ENCODE data around the gene MYOCOS.
A peak's percentile ranks its signal among the peaks of the same experiment; 100 is the strongest.
"Not testable (repeated sequence)": the region's sequence is repeated elsewhere in the genome, so short reads cannot be mapped to it uniquely, and the experiment has no call there.

The MYOCOS gene

DNA sequence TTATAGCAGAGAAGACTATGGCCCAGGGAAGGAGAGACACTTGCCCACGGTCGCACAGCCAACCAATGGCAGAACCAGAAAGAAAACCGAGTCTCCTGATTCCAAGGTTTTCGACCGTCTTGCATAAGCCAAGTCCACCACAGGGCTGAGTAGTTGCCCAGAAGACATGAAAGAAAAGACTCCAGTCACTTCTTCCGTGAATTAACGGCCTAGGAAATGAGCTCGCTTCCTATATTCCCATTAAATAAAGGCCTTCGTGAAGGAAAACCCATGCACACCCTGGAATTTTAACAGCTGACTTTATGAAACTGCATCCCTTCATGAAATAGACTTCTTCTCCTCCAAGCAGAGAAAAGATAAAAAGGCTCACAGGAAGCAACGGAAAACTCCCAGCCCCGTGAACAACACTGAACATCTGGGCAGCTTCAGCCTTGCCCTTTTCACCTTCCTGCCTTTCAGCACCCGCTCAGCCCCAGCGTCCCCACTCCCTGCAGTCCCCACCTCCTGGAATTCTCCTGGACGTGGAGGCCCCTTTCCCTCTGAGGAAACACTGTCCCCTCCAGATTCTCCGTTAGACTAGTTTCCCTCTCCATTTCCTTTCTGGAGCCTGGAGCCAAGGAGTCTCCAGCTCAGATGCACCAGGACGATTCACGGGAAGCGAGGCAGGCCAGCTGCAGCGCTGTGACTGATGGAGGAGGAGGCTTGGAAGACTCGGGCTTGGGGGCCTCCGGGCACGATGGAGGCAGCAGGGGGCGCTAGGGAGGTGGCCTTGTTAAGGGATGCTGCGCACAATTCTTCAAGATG, 33.1 kb downstream of the MYOCOS start:
- no peaks in the 10 kb centered on the region for H3K9me3 ChIP-seq (ENCODE audit: control insufficient read depth, low read length)
- H3K27ac ChIP-seq (ENCODE audit: insufficient read depth, low read length, poor library complexity, severe bottlenecking) = no peak overlapping the region
- H3K4me1 ChIP-seq (ENCODE audit: control insufficient read depth, insufficient read depth, low read length, poor library complexity, severe bottlenecking) = peaks cover 5% of the 10 kb centered on the region
- no peak overlapping the region for H3K4me3 ChIP-seq (ENCODE audit: insufficient read depth, low read depth, low read length, poor library complexity, severe bottlenecking)
- peak; percentile 9 to 47 (median 11) for DNase-seq
- H3K27me3 ChIP-seq (replicated peaks; ENCODE audit: control insufficient read depth, insufficient read depth, low read length, poor library complexity, severe bottlenecking) = no peaks in the 10 kb centered on the region
- H3K36me3 ChIP-seq (ENCODE audit: control insufficient read depth, insufficient read depth, low read length) = no peaks in the 10 kb centered on the region

DNA sequence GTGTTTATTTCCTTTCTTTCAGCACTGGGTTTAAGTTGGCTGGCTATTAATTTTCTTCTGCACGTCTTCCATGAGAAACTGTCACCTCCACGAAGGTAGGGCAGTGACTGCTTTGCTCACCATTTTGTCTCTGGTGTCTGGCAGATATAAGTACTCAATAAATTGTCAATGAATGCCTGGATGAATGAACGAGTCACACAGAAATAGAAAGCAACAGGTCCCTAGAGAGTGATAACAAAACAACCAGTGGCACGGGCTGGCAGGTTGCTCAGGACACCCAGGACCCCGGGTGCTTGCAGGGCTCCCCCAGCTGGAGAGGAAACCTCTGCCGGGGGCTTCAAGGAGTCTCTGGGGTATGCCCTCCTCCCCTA, 33.7 kb downstream of the MYOCOS start:
- H3K36me3 ChIP-seq (ENCODE audit: control insufficient read depth, insufficient read depth, low read length) = no peaks in the 10 kb centered on the region
- H3K27me3 ChIP-seq (replicated peaks; ENCODE audit: control insufficient read depth, insufficient read depth, low read length, poor library complexity, severe bottlenecking) = no peaks in the 10 kb centered on the region
- DNase-seq = no peak
- no peak overlapping the region for H3K27ac ChIP-seq (ENCODE audit: insufficient read depth, low read length, poor library complexity, severe bottlenecking)
- no peaks in the 10 kb centered on the region for H3K9me3 ChIP-seq (ENCODE audit: control insufficient read depth, low read length)
- peaks cover 5% of the 10 kb centered on the region for H3K4me1 ChIP-seq (ENCODE audit: control insufficient read depth, insufficient read depth, low read length, poor library complexity, severe bottlenecking)
- no peak overlapping the region for H3K4me3 ChIP-seq (ENCODE audit: insufficient read depth, low read depth, low read length, poor library complexity, severe bottlenecking)

DNA sequence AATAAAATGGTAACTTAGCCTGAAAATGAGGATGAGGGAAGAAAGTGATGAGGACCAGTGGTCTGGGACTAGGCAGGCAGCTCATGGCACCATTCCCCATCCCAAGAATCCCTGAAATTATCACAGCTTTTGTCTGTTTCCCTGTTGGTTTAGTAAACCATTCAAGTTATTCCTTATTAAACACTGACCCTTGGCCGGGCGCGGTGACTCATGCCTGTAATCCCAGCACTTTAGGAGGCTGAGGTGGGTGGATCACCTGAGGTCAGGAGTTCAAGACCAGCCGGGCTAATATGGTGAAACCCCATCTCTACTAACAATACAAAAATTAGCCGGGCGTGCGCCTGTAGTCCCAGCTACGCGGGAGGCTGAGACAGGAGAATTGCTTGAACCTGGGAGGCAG, 34.2 kb downstream of the MYOCOS start:
- DNase-seq; H3K27me3 ChIP-seq (replicated peaks; ENCODE audit: control insufficient read depth, insufficient read depth, low read length, poor library complexity, severe bottlenecking); H3K9me3 ChIP-seq (ENCODE audit: control insufficient read depth, low read length); H3K27ac ChIP-seq (ENCODE audit: insufficient read depth, low read length, poor library complexity, severe bottlenecking); H3K4me3 ChIP-seq (ENCODE audit: insufficient read depth, low read depth, low read length, poor library complexity, severe bottlenecking); H3K4me1 ChIP-seq (ENCODE audit: control insufficient read depth, insufficient read depth, low read length, poor library complexity, severe bottlenecking); H3K36me3 ChIP-seq (ENCODE audit: control insufficient read depth, insufficient read depth, low read length): not testable (repeated sequence)

DNA sequence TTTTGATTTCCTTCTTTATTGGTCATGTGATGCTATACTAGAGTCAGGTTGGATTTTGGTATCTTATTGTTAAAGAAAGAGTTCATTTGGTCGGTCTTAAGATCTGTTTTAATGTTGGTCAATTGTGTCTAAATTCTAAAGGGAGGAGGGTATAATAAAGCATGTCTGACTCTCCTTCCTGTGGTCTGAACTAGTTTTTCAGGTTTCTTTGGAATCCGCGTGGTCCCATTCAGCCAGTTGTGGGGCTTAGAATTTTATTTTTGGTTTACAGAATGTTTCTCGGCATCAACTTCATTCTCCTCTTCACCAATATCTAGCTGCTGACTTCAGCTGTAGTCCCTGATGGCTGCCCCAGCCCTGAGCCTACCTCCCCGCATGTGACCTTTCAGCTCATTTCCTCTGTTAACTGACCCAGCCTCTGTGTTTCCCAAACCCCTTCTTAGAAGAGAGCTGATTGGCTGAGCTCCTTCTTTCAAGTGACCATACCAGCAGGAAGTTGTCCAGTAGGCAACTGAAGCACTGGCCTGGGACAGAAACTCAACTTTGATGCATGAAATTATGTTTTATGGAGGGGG, 39.1 kb downstream of the MYOCOS start:
- Histone ChIP-seq H3K4me1 (ENCODE audit: control insufficient read depth, insufficient read depth, low read length, poor library complexity, severe bottlenecking) (no peaks in the 10 kb centered on the region), H3K27ac (ENCODE audit: insufficient read depth, low read length, poor library complexity, severe bottlenecking) (no peak overlapping the region), H3K27me3 (replicated peaks; ENCODE audit: control insufficient read depth, insufficient read depth, low read length, poor library complexity, severe bottlenecking) (no peaks in the 10 kb centered on the region), H3K4me3 (ENCODE audit: insufficient read depth, low read depth, low read length, poor library complexity, severe bottlenecking) (no peak overlapping the region), H3K9me3 (ENCODE audit: control insufficient read depth, low read length) (no peaks in the 10 kb centered on the region), H3K36me3 (ENCODE audit: control insufficient read depth, insufficient read depth, low read length) (no peaks in the 10 kb centered on the region)
- no peak for DNase-seq

DNA sequence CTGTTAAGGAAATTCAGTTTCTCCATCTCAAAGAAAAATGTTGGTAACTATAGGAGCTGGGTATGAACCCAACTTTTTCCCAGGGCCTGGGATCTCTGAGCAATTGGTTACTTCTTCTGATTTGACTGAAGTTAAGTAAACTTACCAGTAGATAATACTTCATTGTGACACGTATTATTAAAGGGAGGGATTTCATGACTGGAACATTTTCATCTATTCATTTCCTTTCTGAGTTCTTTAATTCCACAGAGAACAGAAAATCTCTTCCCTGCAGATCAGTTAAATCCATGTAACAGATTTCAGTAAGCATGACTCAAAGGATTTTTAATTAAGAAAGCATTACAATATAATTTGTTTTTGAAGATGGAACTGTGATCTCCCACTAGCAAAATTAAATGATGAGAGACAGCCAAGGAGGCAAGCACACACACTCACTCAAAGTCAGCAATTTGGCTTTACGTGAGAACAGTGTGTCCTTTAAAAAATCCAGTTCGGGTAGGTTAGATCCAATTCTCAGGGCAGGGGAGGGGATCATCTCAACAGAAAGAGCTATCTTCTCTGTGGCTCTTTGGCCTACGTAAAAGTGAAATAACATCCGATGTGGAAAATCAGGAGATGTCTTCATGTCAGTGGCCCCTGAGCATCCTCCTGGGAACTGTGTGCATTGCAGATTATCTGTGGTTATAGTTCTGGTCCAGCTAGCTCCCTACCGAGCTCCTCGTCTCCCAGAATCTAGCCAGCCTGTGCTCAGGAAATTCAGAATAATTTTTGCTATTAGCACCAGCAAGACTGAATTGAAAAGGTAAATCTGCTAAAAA, 41.2 kb downstream of the MYOCOS start:
- H3K36me3 ChIP-seq (ENCODE audit: control insufficient read depth, insufficient read depth, low read length) = no peaks in the 10 kb centered on the region
- no peak for DNase-seq

DNA sequence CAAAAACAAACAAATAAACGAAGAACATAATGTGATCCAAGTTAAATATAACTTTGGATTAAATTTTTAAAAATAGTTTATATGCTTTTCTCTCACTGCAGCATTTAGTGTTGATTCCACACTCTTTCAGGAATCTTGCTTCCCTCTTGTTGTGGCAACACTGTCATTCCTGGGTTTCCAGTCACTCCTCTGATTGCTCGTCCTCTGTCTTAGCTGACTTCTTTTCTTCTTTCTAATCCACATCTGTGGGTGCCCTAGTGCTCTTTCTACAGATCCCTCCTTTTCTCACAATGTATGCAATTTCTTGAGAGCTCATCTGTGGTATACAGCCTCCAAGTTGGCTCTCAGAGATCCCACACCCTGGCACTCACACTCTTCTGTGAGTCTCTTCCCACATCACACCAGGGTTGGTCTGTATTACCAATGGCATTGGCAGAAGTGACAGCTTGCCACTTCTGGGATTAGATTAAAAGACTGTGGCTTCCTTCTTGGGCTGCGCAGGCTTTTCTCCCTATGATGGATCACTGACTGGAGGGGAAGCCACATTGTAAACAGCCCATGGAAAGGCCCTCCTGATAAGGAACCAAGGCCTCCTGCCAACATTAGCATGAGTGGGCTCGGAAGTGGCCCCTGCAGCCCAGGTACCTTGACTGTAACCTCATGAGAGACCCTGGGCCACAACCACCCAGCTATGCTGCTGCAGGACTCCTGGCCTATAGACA, 42.0 kb downstream of the MYOCOS start:
- no peak for DNase-seq
- no peaks in the 10 kb centered on the region for H3K27me3 ChIP-seq (replicated peaks; ENCODE audit: control insufficient read depth, insufficient read depth, low read length, poor library complexity, severe bottlenecking)
- H3K27ac ChIP-seq (ENCODE audit: insufficient read depth, low read length, poor library complexity, severe bottlenecking) = no peak overlapping the region

More for the DNA sequence above, 41.2 kb downstream of the MYOCOS start:
- H3K4me3 ChIP-seq (ENCODE audit: insufficient read depth, low read depth, low read length, poor library complexity, severe bottlenecking) = no peak overlapping the region
- no peak overlapping the region for H3K27ac ChIP-seq (ENCODE audit: insufficient read depth, low read length, poor library complexity, severe bottlenecking)
- no peaks in the 10 kb centered on the region for H3K27me3 ChIP-seq (replicated peaks; ENCODE audit: control insufficient read depth, insufficient read depth, low read length, poor library complexity, severe bottlenecking)
- H3K9me3 ChIP-seq (ENCODE audit: control insufficient read depth, low read length) = no peaks in the 10 kb centered on the region
- H3K4me1 ChIP-seq (ENCODE audit: control insufficient read depth, insufficient read depth, low read length, poor library complexity, severe bottlenecking) = no peaks in the 10 kb centered on the region

DNA sequence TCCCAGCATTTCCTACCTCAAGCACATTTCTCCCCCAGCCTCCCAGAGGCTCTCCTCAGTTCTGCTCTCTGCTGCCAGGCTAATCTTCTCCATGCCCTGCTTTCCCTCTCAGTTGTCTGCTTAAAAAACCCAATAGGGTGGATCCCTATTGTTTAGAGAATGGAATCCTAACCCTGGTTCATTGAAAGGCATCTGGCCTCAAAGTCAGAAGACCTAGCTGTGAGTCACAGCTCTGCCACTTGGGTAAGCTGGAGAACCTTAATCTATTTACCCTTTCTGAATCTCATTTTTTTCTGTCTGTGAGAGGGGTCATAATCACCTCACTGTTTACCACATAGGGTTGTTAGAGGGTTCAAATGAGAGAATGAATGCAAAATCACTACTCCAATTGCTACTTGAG, 42.9 kb downstream of the MYOCOS start:
- H3K4me3 ChIP-seq (ENCODE audit: insufficient read depth, low read depth, low read length, poor library complexity, severe bottlenecking) = no peak overlapping the region
- H3K36me3 ChIP-seq (ENCODE audit: control insufficient read depth, insufficient read depth, low read length) = no peaks in the 10 kb centered on the region
- no peaks in the 10 kb centered on the region for H3K27me3 ChIP-seq (replicated peaks; ENCODE audit: control insufficient read depth, insufficient read depth, low read length, poor library complexity, severe bottlenecking)
- no peaks in the 10 kb centered on the region for H3K4me1 ChIP-seq (ENCODE audit: control insufficient read depth, insufficient read depth, low read length, poor library complexity, severe bottlenecking)
- no peaks in the 10 kb centered on the region for H3K9me3 ChIP-seq (ENCODE audit: control insufficient read depth, low read length)
- no peak for DNase-seq
- H3K27ac ChIP-seq (ENCODE audit: insufficient read depth, low read length, poor library complexity, severe bottlenecking) = no peak overlapping the region

More for the DNA sequence above, 42.0 kb downstream of the MYOCOS start:
- Histone ChIP-seq H3K36me3 (ENCODE audit: control insufficient read depth, insufficient read depth, low read length) (no peaks in the 10 kb centered on the region), H3K9me3 (ENCODE audit: control insufficient read depth, low read length) (no peaks in the 10 kb centered on the region), H3K4me3 (ENCODE audit: insufficient read depth, low read depth, low read length, poor library complexity, severe bottlenecking) (no peak overlapping the region), H3K4me1 (ENCODE audit: control insufficient read depth, insufficient read depth, low read length, poor library complexity, severe bottlenecking) (no peaks in the 10 kb centered on the region)

DNA sequence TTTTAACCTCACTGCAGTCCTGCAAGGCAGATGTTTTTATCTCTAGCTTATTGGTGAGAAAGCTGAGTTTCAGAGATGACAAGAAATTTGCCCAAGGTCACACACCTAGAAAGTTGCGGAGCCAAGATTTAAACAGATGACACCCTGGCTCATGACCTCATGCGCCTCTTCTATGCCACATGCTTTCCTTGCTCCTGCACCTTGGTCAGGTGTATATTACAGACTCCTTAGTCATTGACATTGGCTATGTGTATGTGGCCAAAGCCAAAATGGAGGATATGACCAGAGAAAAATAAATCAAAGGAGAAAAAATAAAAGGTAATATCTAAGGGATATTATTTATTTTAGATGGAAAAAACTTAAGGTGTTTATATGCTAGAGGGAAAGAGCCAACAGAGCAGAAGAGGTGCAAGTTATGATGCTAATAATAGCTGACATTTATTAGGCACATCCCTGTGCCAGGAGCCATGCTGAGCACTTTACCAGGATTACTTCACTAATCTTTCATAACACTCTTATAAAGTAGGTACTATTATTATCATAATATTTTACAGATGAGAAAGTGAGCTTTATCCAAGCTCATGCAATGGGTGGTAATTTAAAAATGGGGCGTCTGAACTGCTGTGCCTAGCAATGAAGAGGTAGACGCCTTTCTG, 44.2 kb downstream of the MYOCOS start:
- Histone ChIP-seq H3K4me1 (ENCODE audit: control insufficient read depth, insufficient read depth, low read length, poor library complexity, severe bottlenecking) (no peaks in the 10 kb centered on the region), H3K27me3 (replicated peaks; ENCODE audit: control insufficient read depth, insufficient read depth, low read length, poor library complexity, severe bottlenecking) (no peaks in the 10 kb centered on the region), H3K27ac (ENCODE audit: insufficient read depth, low read length, poor library complexity, severe bottlenecking) (no peak overlapping the region), H3K36me3 (ENCODE audit: control insufficient read depth, insufficient read depth, low read length) (no peaks in the 10 kb centered on the region), H3K9me3 (ENCODE audit: control insufficient read depth, low read length) (no peaks in the 10 kb centered on the region), H3K4me3 (ENCODE audit: insufficient read depth, low read depth, low read length, poor library complexity, severe bottlenecking) (no peak overlapping the region)
- no peak for DNase-seq

DNA sequence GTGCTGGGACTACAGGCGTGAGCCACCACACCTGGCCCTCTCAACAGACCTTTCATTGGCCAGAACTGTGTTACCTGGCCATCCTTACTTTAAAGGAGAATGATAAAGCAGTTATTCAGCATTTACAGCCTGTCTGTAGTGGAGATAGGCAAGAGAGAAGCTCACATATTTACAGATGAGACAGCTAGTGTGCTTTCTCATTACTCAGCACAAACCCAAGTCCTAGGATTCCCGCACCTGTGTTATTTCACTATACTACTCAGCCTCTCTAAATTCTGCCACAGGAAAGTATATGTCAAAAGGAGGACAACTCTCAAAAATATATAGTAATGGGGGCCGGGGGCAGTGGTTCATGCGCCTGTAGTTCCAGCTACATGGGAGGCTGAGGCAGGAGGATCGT, 46.3 kb downstream of the MYOCOS start:
- H3K4me3 ChIP-seq (ENCODE audit: insufficient read depth, low read depth, low read length, poor library complexity, severe bottlenecking) = no peak overlapping the region
- no peak for DNase-seq
- no peaks in the 10 kb centered on the region for H3K36me3 ChIP-seq (ENCODE audit: control insufficient read depth, insufficient read depth, low read length)
- H3K9me3 ChIP-seq (ENCODE audit: control insufficient read depth, low read length) = no peaks in the 10 kb centered on the region
- no peaks in the 10 kb centered on the region for H3K27me3 ChIP-seq (replicated peaks; ENCODE audit: control insufficient read depth, insufficient read depth, low read length, poor library complexity, severe bottlenecking)
- H3K27ac ChIP-seq (ENCODE audit: insufficient read depth, low read length, poor library complexity, severe bottlenecking) = no peak overlapping the region
- H3K4me1 ChIP-seq (ENCODE audit: control insufficient read depth, insufficient read depth, low read length, poor library complexity, severe bottlenecking) = no peaks in the 10 kb centered on the region

Data from effector memory CD4-positive, alpha-beta T cell (primary cell).